GM18868 (cell line): Measurements from ENCODE around the gene GDE1.

ENCODE experiments used
- ATAC-seq: cut with Tn5 transposase; IDR thresholded peaks from one replicate; pipeline ENCODE4 v1.9.1; 2021; ENCODE audit warnings: mild to moderate bottlenecking, moderate library complexity; ENCODE audit not compliant: unreplicated experiment

GDE1 gene

GRCh38 chr16:19524616-19525384 is 2.9 kb upstream of the GDE1 start:
- ATAC-seq: no peak

- no peak for ATAC-seq
These were observed 2.4 kb upstream of the GDE1 start for GRCh38 chr16:19524356-19524615.

- peak; percentile 68 for ATAC-seq
These were observed 1.9 kb upstream of the GDE1 start, which contains the start of gene CCP110 for GRCh38 chr16:19523559-19524355. Gene CCP110 (plus strand): TSS chr16:19523942. CDS start chr16:19527882, 3,940 bp downstream.

- ATAC-seq: no peak
These were observed 1.3 kb upstream of the GDE1 start for GRCh38 chr16:19523184-19523558.

GRCh38 chr16:19522760-19523159 is 862 bp upstream of the GDE1 start:
- ATAC-seq: no peak

- no peak for ATAC-seq
These were observed 467 bp upstream of the GDE1 start for GRCh38 chr16:19522397-19522732.

- no peak for ATAC-seq
These were observed 1.0 kb downstream of the GDE1 start for GRCh38 chr16:19520861-19521331.

- ATAC-seq: no peak
These were observed 3.5 kb downstream of the GDE1 start for GRCh38 chr16:19518388-19518787.

GRCh38 chr16:19517424-19518089 is 4.3 kb downstream of the GDE1 start:
- ATAC-seq: no peak

- no peak for ATAC-seq
These were observed 6.1 kb downstream of the GDE1 start for GRCh38 chr16:19515757-19516156.

- ATAC-seq: no peak
These were observed 8.4 kb downstream of the GDE1 start for GRCh38 chr16:19513377-19514053.

GRCh38 chr16:19512297-19512696 is 9.6 kb downstream of the GDE1 start:
- ATAC-seq: no peak

- ATAC-seq: no peak
These were observed 14.0 kb downstream of the GDE1 start for GRCh38 chr16:19507867-19508266.

GRCh38 chr16:19506965-19507364 is 14.9 kb downstream of the GDE1 start:
- ATAC-seq: no peak

- no peak for ATAC-seq
These were observed 16.1 kb downstream of the GDE1 start for GRCh38 chr16:19505600-19506303.

- ATAC-seq: no peak
These were observed 18.3 kb downstream of the GDE1 start for GRCh38 chr16:19503461-19504075.

- no peak for ATAC-seq
These were observed 19.3 kb downstream of the GDE1 start for GRCh38 chr16:19502395-19503131.

GRCh38 chr16:19499481-19499880 is 22.4 kb downstream of the GDE1 start:
- ATAC-seq: no peak

- no peak for ATAC-seq
These were observed 22.9 kb downstream of the GDE1 start for GRCh38 chr16:19499006-19499405.

GRCh38 chr16:19497176-19497575 is 24.7 kb downstream of the GDE1 start:
- ATAC-seq: no peak
